Left lobe of liver (tissue), 2 donors: ENCODE measurements around the gene CNOT11. TPM values are rescaled to one million over a fixed set of nuclear protein-coding genes. Genes with fewer than 3 reads are reported as not detected.

ENCODE experiments used
- ATAC-seq: fragments of 200-7000 bp; cut with Tn5 transposase; one replicate; pipeline ENCODE4 v1.9.1; 2020; ENCODE audit warnings: mild to moderate bottlenecking, moderate library complexity
- DNase-seq: peaks from one replicate; pipeline ENCODE4 v3.0.0-alpha.2; 2020; ENCODE audit warnings: low spot score
- total RNA-seq: library from RNA; stranded (reverse); gene quantifications from one replicate; pipeline ENCODE4 v1.2.1, GENCODE V29; 2021
- donor health status: DM: no; HTN: no; CAD: no; lungs with moderate emphysema.
- donor health status: DM: no; HTN: yes; CAD: no.

CNOT11 gene
- total RNA-seq, 1 donor from 2014 or later = 17.8 TPM

- DNase-seq (no peak), ATAC-seq (no peak)
Measured at GRCh38 chr2:101273056-101273455, 20.4 kb downstream of the CNOT11 start.

- ATAC-seq (no peak), DNase-seq (no peak)
Measured at GRCh38 chr2:101274142-101274541, 21.5 kb downstream of the CNOT11 start.

DNA sequence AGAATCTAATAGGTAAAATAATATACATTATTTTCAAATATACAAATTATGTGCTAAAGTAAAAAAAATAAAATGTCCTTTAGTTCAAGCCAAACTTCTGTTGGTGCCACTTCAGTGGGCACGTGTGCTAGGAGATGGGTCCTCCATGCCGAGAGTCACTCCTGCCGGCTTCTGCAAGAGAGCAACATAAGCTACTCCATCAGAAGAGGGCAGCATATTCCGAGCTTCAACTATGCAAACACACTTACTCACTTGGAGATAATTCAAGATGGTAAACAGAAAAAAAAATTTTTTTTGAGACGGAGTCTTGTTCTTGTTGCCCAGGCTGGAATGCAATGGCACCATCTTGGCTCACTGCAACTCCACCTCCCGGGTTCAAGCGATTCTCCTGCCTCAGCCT lies 24.4 kb downstream of the CNOT11 start:
- no peak for DNase-seq
- ATAC-seq = peak; percentile 77

GRCh38 chr2:101278925-101279324 lies 26.2 kb downstream of the CNOT11 start:
- ATAC-seq (peak; percentile 35), DNase-seq (no peak)

DNA sequence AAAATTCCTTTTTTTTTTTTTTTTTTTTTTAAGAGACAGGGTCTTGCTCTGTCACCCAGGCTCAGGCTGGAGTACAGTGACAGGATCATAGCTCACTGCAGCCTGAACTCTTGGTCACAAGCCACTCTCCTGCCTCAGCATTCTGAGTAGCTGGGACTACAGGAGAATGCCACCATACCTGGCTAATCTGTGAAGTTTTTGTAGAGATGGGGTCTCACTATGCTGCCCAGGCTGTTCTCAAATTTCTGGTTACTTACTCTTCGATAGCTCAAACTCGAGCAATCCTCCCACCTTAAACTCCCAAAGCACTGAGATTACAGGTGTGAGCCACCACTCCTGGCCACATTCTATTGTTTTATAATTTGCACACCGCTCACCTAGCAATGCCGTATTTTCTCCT lies 28.8 kb downstream of the CNOT11 start:
- DNase-seq (no peak), ATAC-seq (no peak)

- ATAC-seq = no peak
- DNase-seq = no peak
Measured at GRCh38 chr2:101282980-101283379, 30.3 kb downstream of the CNOT11 start.

DNA sequence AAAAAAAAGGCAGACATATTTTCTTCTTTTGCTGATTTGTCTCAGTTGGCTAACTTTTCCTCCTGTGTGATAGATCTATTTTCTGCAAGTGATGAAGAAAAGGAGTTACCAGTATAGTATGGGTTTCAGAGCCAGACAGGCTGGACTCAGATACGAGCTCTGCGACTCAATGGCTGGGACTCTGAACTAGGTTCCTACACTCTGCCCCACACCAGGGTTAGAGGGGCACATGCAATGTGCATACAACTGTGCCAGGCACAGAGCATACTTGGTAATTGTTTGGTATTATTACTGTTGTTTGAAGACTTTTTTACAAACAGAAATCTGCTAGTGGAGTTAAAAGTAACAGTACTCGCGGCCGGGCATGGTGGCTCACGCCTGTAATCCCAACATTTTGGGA lies 34.0 kb downstream of the CNOT11 start:
- DNase-seq = no peak
- ATAC-seq = peak; percentile 21

GRCh38 chr2:101287303-101287702 lies 34.6 kb downstream of the CNOT11 start:
- DNase-seq (peak; percentile 85), ATAC-seq (peak; percentile 95)

GRCh38 chr2:101290711-101291110 lies 38.0 kb downstream of the CNOT11 start:
- DNase-seq (no peak), ATAC-seq (no peak)

- DNase-seq (no peak), ATAC-seq (no peak)
Measured at GRCh38 chr2:101291973-101292372, 39.3 kb downstream of the CNOT11 start.

- DNase-seq (no peak), ATAC-seq (no peak)
Measured at GRCh38 chr2:101293544-101293943, 40.9 kb downstream of the CNOT11 start.

GRCh38 chr2:101294861-101295260 lies 42.2 kb downstream of the CNOT11 start:
- ATAC-seq (no peak), DNase-seq (no peak)

DNA sequence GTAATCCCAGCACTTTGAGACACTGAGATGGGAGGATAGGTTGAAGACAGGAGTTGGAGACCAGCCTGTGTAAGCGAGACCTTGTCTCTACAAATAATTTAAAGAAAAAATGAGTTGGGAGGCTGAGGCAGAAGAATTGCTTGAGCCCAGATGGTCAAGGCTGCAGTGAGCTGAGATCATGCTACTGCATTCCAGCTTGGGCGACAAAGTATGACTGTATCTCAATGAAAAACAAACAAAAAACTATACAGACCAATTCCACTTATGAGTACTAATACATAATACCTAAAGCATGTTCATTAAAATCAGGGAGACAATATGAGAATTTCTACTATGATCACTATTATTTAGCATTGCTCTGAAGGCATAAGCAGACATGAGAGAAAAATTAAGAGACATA lies 43.2 kb downstream of the CNOT11 start:
- ATAC-seq = no peak
- no peak for DNase-seq

GRCh38 chr2:101296371-101296770 lies 43.7 kb downstream of the CNOT11 start:
- ATAC-seq (no peak), DNase-seq (no peak)

DNA sequence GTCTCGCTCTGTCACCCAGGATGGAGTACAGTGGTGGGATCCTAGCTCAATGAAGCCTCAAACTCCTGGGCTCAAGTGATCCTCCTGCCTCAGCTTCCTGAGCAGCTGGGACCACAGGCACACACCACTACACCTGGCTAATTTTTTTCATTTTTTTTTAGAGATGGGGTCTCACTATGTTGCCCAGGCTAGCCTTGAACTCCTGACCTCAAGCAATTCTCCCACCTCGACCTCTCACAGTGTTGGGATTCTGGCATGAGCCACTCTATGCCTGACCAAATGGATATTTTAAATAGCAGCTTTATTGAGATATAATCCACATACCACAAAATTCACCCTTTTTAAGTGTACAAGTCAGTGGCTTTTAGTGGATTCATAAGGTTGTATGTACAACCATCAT lies 44.7 kb downstream of the CNOT11 start:
- ATAC-seq = no peak
- DNase-seq = no peak

DNA sequence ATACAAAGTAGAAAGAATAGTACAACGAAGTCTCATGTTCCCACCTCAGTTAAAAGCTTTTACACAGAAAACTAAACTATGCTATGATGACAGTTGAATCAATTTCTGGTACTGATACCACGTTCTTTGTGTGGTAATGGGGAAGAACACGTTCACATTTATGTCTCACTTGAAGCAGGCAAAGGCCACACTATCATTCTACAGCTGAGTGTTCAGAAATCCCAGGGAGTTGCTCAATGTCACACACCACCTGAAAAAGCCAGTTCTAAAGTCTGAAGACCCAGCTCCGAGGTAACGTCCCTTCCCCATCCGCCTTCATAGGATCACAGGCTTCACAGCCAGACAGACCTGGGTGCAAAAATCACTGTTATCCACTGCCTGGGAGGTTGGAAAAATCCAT lies 46.9 kb downstream of the CNOT11 start:
- no peak for DNase-seq

DNA sequence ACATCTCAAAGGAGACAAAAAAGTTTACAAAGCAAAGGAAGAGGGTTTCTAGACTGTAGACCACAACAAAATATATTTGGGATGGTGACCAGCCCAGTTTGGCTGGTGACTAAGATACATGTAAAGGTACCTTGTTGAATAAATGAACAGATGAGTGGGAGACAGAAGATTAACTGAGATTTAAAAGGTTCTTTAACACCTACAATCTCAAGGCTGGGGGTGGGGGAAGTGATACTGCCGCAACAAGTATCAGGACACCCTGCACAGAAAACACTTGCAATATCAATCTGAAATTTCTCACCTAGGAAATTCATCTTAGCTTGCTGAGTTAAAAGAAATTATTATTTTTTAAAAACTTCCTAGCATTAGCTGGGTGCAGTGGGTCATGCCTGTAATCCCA lies 47.5 kb downstream of the CNOT11 start:
- ATAC-seq = no peak
- no peak for DNase-seq

More for the DNA sequence above, 46.9 kb downstream of the CNOT11 start:
- peak; percentile 77 for ATAC-seq

GRCh38 chr2:101300836-101301235 lies 48.1 kb downstream of the CNOT11 start:
- ATAC-seq (peak; percentile 38), DNase-seq (no peak)

- DNase-seq (no peak), ATAC-seq (no peak)
Measured at GRCh38 chr2:101302016-101302415, 49.3 kb downstream of the CNOT11 start.

DNA sequence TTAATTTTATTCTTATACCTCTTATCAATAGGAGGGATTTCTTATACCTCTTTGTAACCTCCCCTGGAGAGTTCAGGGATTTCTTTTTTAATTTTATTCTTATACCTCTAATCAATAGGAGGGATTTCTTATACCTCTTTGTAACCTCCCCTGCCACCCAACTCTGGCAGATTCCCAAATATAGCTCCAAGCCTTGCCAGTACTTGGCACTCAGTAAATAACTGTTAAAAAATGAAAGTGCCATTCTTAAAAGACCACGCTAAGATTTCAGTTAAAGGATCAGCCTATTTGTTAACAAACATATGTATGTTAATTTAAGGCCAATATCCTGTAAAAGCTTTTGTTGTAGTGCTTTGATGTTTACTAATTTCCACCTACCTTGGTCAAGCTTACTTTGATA lies 51.0 kb downstream of the CNOT11 start:
- no peak for DNase-seq
- no peak for ATAC-seq

DNA sequence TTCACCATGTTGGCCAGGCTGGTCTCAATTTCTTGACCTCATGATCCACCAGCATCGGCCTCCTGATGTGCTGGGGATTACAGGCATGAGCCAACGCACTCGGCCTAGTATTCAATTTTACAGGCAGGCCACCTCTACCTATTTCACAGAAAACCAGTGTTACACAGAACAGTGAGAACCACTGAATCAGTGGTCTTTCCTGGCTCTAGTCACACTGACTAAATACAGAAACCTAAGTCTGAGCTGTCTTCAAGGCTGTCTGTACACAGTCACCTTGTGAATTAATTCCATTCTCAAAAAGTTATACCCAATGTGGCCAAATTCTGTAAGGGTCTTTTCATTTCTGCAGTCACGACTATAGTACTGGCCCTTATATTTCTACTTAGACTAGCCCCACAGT lies 52.3 kb downstream of the CNOT11 start:
- no peak for ATAC-seq
- no peak for DNase-seq

DNA sequence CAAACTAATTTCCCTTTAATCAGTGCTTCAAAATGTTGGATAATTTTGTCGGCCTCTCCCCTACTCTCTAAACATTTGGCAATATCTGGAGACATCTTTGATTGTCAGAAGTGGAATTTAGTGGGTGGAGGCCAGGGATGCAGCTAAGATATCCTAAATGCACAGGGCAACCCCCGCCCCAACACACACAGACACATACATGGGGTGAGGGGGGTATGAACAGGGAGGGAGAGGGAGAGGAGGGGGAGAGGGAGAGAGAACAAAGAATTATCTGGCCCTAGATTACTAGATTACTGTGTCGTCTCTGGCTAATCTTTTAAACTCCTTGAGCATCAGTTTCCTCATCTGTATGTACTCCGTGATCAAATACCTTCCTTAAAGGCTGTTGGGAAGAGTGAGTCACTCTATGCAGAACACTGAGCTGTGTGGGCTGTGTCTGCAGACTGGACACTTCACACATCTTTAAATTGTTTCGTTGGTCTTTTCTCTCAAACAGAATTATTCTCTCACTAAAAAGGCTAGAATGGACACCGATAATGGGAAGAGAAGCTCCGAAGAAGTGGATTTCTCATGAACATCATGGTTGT lies 52.9 kb downstream of the CNOT11 start:
- no peak for DNase-seq
- no peak for ATAC-seq

- ATAC-seq (no peak), DNase-seq (no peak)
Measured at GRCh38 chr2:101306410-101306809, 53.7 kb downstream of the CNOT11 start.

GRCh38 chr2:101307503-101307902 lies 54.8 kb downstream of the CNOT11 start:
- DNase-seq = no peak

More at GRCh38 chr2:101307503-101307902, 54.8 kb downstream of the CNOT11 start:
- no peak for ATAC-seq
